NOMO-1 (cell line): ENCODE results near the gene TLN1.

ENCODE experiments used
- DNase-seq, 2 experiments: peaks; one replicate each; lab custom pipeline; 2025; ENCODE audit not compliant: unreplicated experiment in 2 of 2; lab: John Stamatoyannopoulos, UW

TLN1 gene

GRCh38 chr9:35650341-35651158 is 81.4 kb downstream of the TLN1 start, which contains the start of gene SIT1:
Gene SIT1, minus strand, starts transcription at chr9:35650931. Its CDS starts 78 bp downstream, at chr9:35650853.
- no peak for DNase-seq

GRCh38 chr9:35649431-35650340 is 82.3 kb downstream of the TLN1 start:
- peak in 1 of 2 experiments; percentile 51 for DNase-seq
